ENCODE data around the gene USP6NL. TPM values are rescaled to one million over a fixed set of nuclear protein-coding genes. Genes with fewer than 3 reads are reported as not detected.

USP6NL gene
- total RNA-seq, 1 donor from 2014 or later, result 13.8 TPM

- peaks cover 24% of the 10 kb centered on the region for H3K4me1 Mint-ChIP-seq (ENCODE audit: unreplicated experiment)
- H3K4me3 Mint-ChIP-seq (ENCODE audit: unreplicated experiment), result peak overlapping the region; percentile 88
- no peak for DNase-seq (ENCODE audit: extremely low spot score, unreplicated experiment)
- H3K27ac Mint-ChIP-seq (ENCODE audit: unreplicated experiment), result peak overlapping the region; percentile 73
- H3K36me3 Mint-ChIP-seq (ENCODE audit: unreplicated experiment), result peaks cover 3% of the 10 kb centered on the region
- no peaks in the 10 kb centered on the region for H3K27me3 Mint-ChIP-seq (ENCODE audit: unreplicated experiment)
- no peaks in the 10 kb centered on the region for H3K9me3 Mint-ChIP-seq (ENCODE audit: unreplicated experiment)
- no peak for TF ChIP-seq CTCF (IDR thresholded peaks at IDR 0.05)
These were observed 613 bp downstream of the USP6NL start for GRCh38 chr10:11610826-11611247.

GRCh38 chr10:11610166-11610825 is 1.2 kb downstream of the USP6NL start:
- Mint-ChIP-seq H3K27me3 (ENCODE audit: unreplicated experiment) (no peaks in the 10 kb centered on the region), H3K4me1 (ENCODE audit: unreplicated experiment) (peaks cover 26% of the 10 kb centered on the region), H3K36me3 (ENCODE audit: unreplicated experiment) (peaks cover 3% of the 10 kb centered on the region), H3K9me3 (ENCODE audit: unreplicated experiment) (no peaks in the 10 kb centered on the region), H3K27ac (ENCODE audit: unreplicated experiment) (peak overlapping the region; percentile 73), H3K4me3 (ENCODE audit: unreplicated experiment) (peak overlapping the region; percentile 88)
- DNase-seq (ENCODE audit: extremely low spot score, unreplicated experiment), result no peak
- TF ChIP-seq CTCF (IDR thresholded peaks at IDR 0.05), result no peak

GRCh38 chr10:11609492-11610093 is 1.9 kb downstream of the USP6NL start:
- H3K27me3 Mint-ChIP-seq (ENCODE audit: unreplicated experiment), result no peaks in the 10 kb centered on the region
- no peak for TF ChIP-seq CTCF (IDR thresholded peaks at IDR 0.05)
- H3K36me3 Mint-ChIP-seq (ENCODE audit: unreplicated experiment), result peaks cover 3% of the 10 kb centered on the region
- DNase-seq (ENCODE audit: extremely low spot score, unreplicated experiment), result no peak
- peaks cover 26% of the 10 kb centered on the region for H3K4me1 Mint-ChIP-seq (ENCODE audit: unreplicated experiment)
- H3K9me3 Mint-ChIP-seq (ENCODE audit: unreplicated experiment), result no peaks in the 10 kb centered on the region
- H3K27ac Mint-ChIP-seq (ENCODE audit: unreplicated experiment), result no peak overlapping the region
- H3K4me3 Mint-ChIP-seq (ENCODE audit: unreplicated experiment), result peak overlapping the region; percentile 35

- no peaks in the 10 kb centered on the region for H3K9me3 Mint-ChIP-seq (ENCODE audit: unreplicated experiment)
- peaks cover 26% of the 10 kb centered on the region for H3K4me1 Mint-ChIP-seq (ENCODE audit: unreplicated experiment)
- no peak for DNase-seq (ENCODE audit: extremely low spot score, unreplicated experiment)
- H3K4me3 Mint-ChIP-seq (ENCODE audit: unreplicated experiment), result no peak overlapping the region
- H3K27ac Mint-ChIP-seq (ENCODE audit: unreplicated experiment), result no peak overlapping the region
- H3K27me3 Mint-ChIP-seq (ENCODE audit: unreplicated experiment), result no peaks in the 10 kb centered on the region
- no peak for TF ChIP-seq CTCF (IDR thresholded peaks at IDR 0.05)
- H3K36me3 Mint-ChIP-seq (ENCODE audit: unreplicated experiment), result peaks cover 3% of the 10 kb centered on the region
These were observed 2.4 kb downstream of the USP6NL start for GRCh38 chr10:11609052-11609451.

- no peaks in the 10 kb centered on the region for H3K9me3 Mint-ChIP-seq (ENCODE audit: unreplicated experiment)
- H3K27me3 Mint-ChIP-seq (ENCODE audit: unreplicated experiment), result no peaks in the 10 kb centered on the region
These were observed 3.1 kb downstream of the USP6NL start for GRCh38 chr10:11608159-11609013.

More at GRCh38 chr10:11608159-11609013, 3.1 kb downstream of the USP6NL start:
- Mint-ChIP-seq H3K4me3 (ENCODE audit: unreplicated experiment) (no peak overlapping the region), H3K27ac (ENCODE audit: unreplicated experiment) (no peak overlapping the region), H3K4me1 (ENCODE audit: unreplicated experiment) (peaks cover 26% of the 10 kb centered on the region), H3K36me3 (ENCODE audit: unreplicated experiment) (peaks cover 3% of the 10 kb centered on the region)
- no peak for TF ChIP-seq CTCF (IDR thresholded peaks at IDR 0.05)
- no peak for DNase-seq (ENCODE audit: extremely low spot score, unreplicated experiment)

Measured in osteocyte (in vitro differentiated cells).